K562 (cell line): ENCODE results near the gene TMEM14C. TPM values are rescaled to one million over a fixed set of nuclear protein-coding genes. Genes with fewer than 3 reads are reported as not detected.

ENCODE experiments used
- ATAC-seq: fragments of 200-7000 bp; cut with Tn5 transposase; 3 replicates; pipeline ENCODE4 v1.9.1; 2020; ENCODE audit warnings: moderate library complexity
- BruUV-seq: library from RNA; stranded (reverse); fragments of 400-500 nt; replicated peaks from 2 replicates; lab custom pipeline; 2021; lab: Mats Ljungman, UMichigan
- CTCF ChIA-PET: fragments of 300-600 bp; formaldehyde crosslinking; extraction: SDS; loops from one replicate; lab custom pipeline; 2021; ENCODE audit warnings: low intra/inter-chr PET ratio; lab: Yijun Ruan, JAX
- POLR2A ChIA-PET: fragments of 300-600, 350-650 bp; sonication (Branson Sonifier 250); formaldehyde crosslinking; extraction: SDS; loops from one replicate; lab custom pipeline; 2021; ENCODE audit warnings: antibody characterized with exemption, inconsistent platforms; lab: Yijun Ruan, JAX
- DNase-seq, 4 experiments: peaks; one replicate each; pipeline versions ENCODE4 v3.0.0 to v3.0.0-alpha.2; 2011 to 2018; ENCODE audit warnings: low spot score in 3 of 4, mixed read lengths in 3 of 4; ENCODE audit errors: extremely low read depth in 1 of 4
- FAIRE-seq: peaks from 2 replicates; lab custom pipeline; 2011; peaks lifted over from hg19 to GRCh38; lab: Jason Lieb, UNC
- H2AFZ ChIP-seq: 2 replicates; pipeline ENCODE4 v1.6.0; 2011; ENCODE audit warnings: low read depth, low read length, control low read depth, inconsistent platforms
- H3K27ac ChIP-seq: fragments of 200-600 bp; 3 replicates; pipeline ENCODE4 v1.8.0; 2011; ENCODE audit warnings: low read depth, mild to moderate bottlenecking, control low read depth, inconsistent platforms, low read length, moderate library complexity, mixed read lengths; ENCODE audit errors: extremely low read depth
- H3K27me3 ChIP-seq, 2 experiments: fragments of 300-600 bp in 1 of 2; 2 replicates in 1 of 2; 3 replicates in 1 of 2; pipeline versions ENCODE4 v1.6.0 to v1.8.0; 2011; ENCODE audit warnings: inconsistent platforms in 2 of 2, low read length in 2 of 2, mild to moderate bottlenecking in 1 of 2, mixed read lengths in 1 of 2, moderate library complexity in 1 of 2; ENCODE audit not compliant: control insufficient read depth in 2 of 2, insufficient read depth in 2 of 2
- H3K36me3 ChIP-seq: fragments of 300-600 bp; 3 replicates; pipeline ENCODE4 v1.8.0; 2011; ENCODE audit warnings: mild to moderate bottlenecking, low read length, inconsistent platforms; ENCODE audit not compliant: control insufficient read depth, insufficient read depth
- H3K4me1 ChIP-seq, 2 experiments: fragments of 200-600 bp in 1 of 2; replicated peaks in 1 of 2; 2 replicates in 1 of 2; 3 replicates in 1 of 2; pipeline versions ENCODE4 v1.5.1 to v1.8.0; 2011; ENCODE audit warnings: inconsistent platforms in 2 of 2, low read length in 2 of 2, mild to moderate bottlenecking in 1 of 2, mixed read lengths in 1 of 2, moderate library complexity in 1 of 2; ENCODE audit not compliant: control insufficient read depth in 2 of 2, insufficient read depth in 2 of 2
- H3K4me2 ChIP-seq: 2 replicates; pipeline ENCODE4 v1.6.1; 2011; ENCODE audit warnings: low read length, control low read depth, inconsistent platforms, mixed read lengths; ENCODE audit not compliant: insufficient read depth
- H3K4me3 ChIP-seq: fragments of 200-600 bp; sonication (generic), shearing (Covaris generic); 2 replicates; pipeline ENCODE4 v1.5.1; 2016; ENCODE audit warnings: control low read depth, inconsistent platforms
- H3K79me2 ChIP-seq: fragments of 200-600 bp; 3 replicates; pipeline ENCODE4 v1.8.0; 2011; ENCODE audit warnings: low read length, inconsistent platforms; ENCODE audit not compliant: control insufficient read depth, insufficient read depth
- H3K9ac ChIP-seq, 2 experiments: 2 replicates each; pipeline versions ENCODE4 v1.6.0 to v1.6.1; 2011; ENCODE audit warnings: low read depth in 2 of 2, low read length in 2 of 2, control low read depth in 1 of 2, inconsistent platforms in 1 of 2, mild to moderate bottlenecking in 1 of 2, mixed read lengths in 1 of 2; ENCODE audit not compliant: insufficient read depth in 1 of 2
- H3K9me1 ChIP-seq: one replicate; pipeline ENCODE4 v1.6.0; 2011; ENCODE audit warnings: inconsistent platforms, mild to moderate bottlenecking, low read length, moderate library complexity; ENCODE audit not compliant: control insufficient read depth, insufficient read depth
- H3K9me3 ChIP-seq: replicated peaks from 2 replicates; pipeline ENCODE4 v1.5.1; 2011; ENCODE audit warnings: low read depth, low read length, inconsistent platforms; ENCODE audit not compliant: control insufficient read depth, insufficient read depth
- H4K20me1 ChIP-seq: replicated peaks from 2 replicates; pipeline ENCODE4 v1.6.1; 2011; ENCODE audit warnings: low read length, inconsistent platforms, mixed read lengths; ENCODE audit not compliant: control insufficient read depth, insufficient read depth
- ARID1B ChIP-seq: fragments of 450-650 bp; IDR thresholded peaks from 2 replicates; pipeline ENCODE4 v1.6.1; 2016; ENCODE audit warnings: antibody characterized with exemption, mild to moderate bottlenecking, inconsistent platforms
- ATF3 ChIP-seq, 2 experiments: fragments of 450-650 bp in 1 of 2; sonication (generic) in 1 of 2; formaldehyde crosslinking in 1 of 2; IDR thresholded peaks in 1 of 2; conservative IDR thresholded peaks in 1 of 2; 2 replicates each; pipeline versions ENCODE4 v1.6.1 to v1.8.1; 2016 to 2023; ENCODE audit warnings: mild to moderate bottlenecking in 2 of 2, moderate library complexity in 2 of 2, inconsistent platforms in 1 of 2, missing genetic modification reagents in 1 of 2
- C11orf30 ChIP-seq: fragments of 450-650 bp; IDR thresholded peaks from 2 replicates; pipeline ENCODE4 v1.6.1; 2016; ENCODE audit warnings: low read depth, mild to moderate bottlenecking
- CBFA2T2 ChIP-seq: fragments of 450-650 bp; conservative IDR thresholded peaks from 2 replicates; pipeline ENCODE4 v1.6.1; 2017; ENCODE audit warnings: mild to moderate bottlenecking
- CTCFL ChIP-seq: IDR thresholded peaks from 2 replicates; pipeline ENCODE4 v1.6.1; 2011; ENCODE audit warnings: borderline replicate concordance, low read depth, mild to moderate bottlenecking, moderate library complexity, low read length; ENCODE audit not compliant: insufficient read depth, poor library complexity, severe bottlenecking
- EP400 ChIP-seq: fragments of 450-650 bp; IDR thresholded peaks from 2 replicates; pipeline ENCODE4 v1.6.1; 2017; ENCODE audit warnings: antibody characterized with exemption, mild to moderate bottlenecking, moderate library complexity
- KDM1A ChIP-seq, 2 experiments: fragments of 450-650 bp; IDR thresholded peaks; 2 replicates each; pipeline ENCODE4 v1.6.1; 2016; ENCODE audit warnings: mild to moderate bottlenecking in 2 of 2
- MAFK ChIP-seq: IDR thresholded peaks from 2 replicates; pipeline ENCODE4 v1.6.1; 2011; ENCODE audit warnings: low read length, improper control_type of control experiment
- MXD1 ChIP-seq: fragments of 250-450 bp; sonication (Bioruptor Pico); IDR thresholded peaks from 2 replicates; pipeline ENCODE4 v1.8.0; 2021; ENCODE audit warnings: borderline replicate concordance, mild to moderate bottlenecking, moderate library complexity; ENCODE audit not compliant: poor library complexity, severe bottlenecking
- NEUROD1 ChIP-seq: fragments of 150-350 bp; IDR thresholded peaks from 2 replicates; pipeline ENCODE4 v1.6.1; 2014; ENCODE audit warnings: borderline replicate concordance, low read length, low read depth; ENCODE audit not compliant: partially characterized antibody
- NFE2 ChIP-seq: IDR thresholded peaks from 2 replicates; pipeline ENCODE4 v1.6.1; 2014; ENCODE audit warnings: antibody characterized with exemption, low read depth
- RCOR1 ChIP-seq, 2 experiments: IDR thresholded peaks; 2 replicates each; pipeline ENCODE4 v1.6.1; 2012; ENCODE audit warnings: low read depth in 2 of 2, low read length in 2 of 2, borderline replicate concordance in 1 of 2, improper control_type of control experiment in 1 of 2
- SMC3 ChIP-seq: conservative IDR thresholded peaks from 2 replicates; pipeline ENCODE4 v1.6.1; 2011; ENCODE audit warnings: low read depth, low read length, improper control_type of control experiment; ENCODE audit not compliant: insufficient read depth
- SOX6 ChIP-seq: fragments of 450-650 bp; IDR thresholded peaks from 2 replicates; pipeline ENCODE4 v1.6.1; 2014; ENCODE audit warnings: mild to moderate bottlenecking
- ZNF23 ChIP-seq: fragments of 250-450 bp; sonication (Bioruptor Pico); IDR thresholded peaks from 2 replicates; pipeline ENCODE4 v1.4.0; 2020; ENCODE audit warnings: mild to moderate bottlenecking
- ZNF398 ChIP-seq: fragments of 250-450 bp; sonication (Bioruptor Pico); IDR thresholded peaks from 2 replicates; pipeline ENCODE4 v1.8.0; 2021; ENCODE audit warnings: moderate library complexity, mild to moderate bottlenecking, inconsistent platforms
- WGBS: fragments of 100-300 bp; shearing (Covaris generic); methylation state at CpG from one replicate; pipeline ENCODE4 v1.1.6; 2016; ENCODE audit warnings: low coverage, mixed read lengths; ENCODE audit not compliant: insufficient coverage; ENCODE audit errors: missing lambda C conversion rate; 5-methylcytosine and 5-hydroxymethylcytosine counted together
- in situ Hi-C: fragments of 300-500 bp; cut with MboI; formaldehyde crosslinking; loops from 4 replicates; pipeline ENCODE4 v1.15.0; 2018; ENCODE audit warnings: inconsistent platforms, mixed read lengths
- intact Hi-C: fragments of 100-400 bp; cut with micrococcal nuclease; formaldehyde crosslinking; loops from 2 replicates; pipeline ENCODE4 v1.14.2; 2022
- polyA plus RNA-seq, 8 experiments: library from polyadenylated mRNA; depleted of rRNA in 4 of 8; stranded (reverse) in 5 of 8; unstranded in 3 of 8; fragments of >200 nt; fragmentation: Nextera tagmentation in 2 of 8; fragmentation: Illumina TruSeq in 1 of 8; extraction: Ambion mirVana in 2 of 8; extraction: Trizol in 1 of 8; gene quantifications; 2 replicates each; pipeline versions ENCODE4 v1.2.1 to v1.2.3, GENCODE V29; 2011 to 2014; ENCODE audit warnings: inconsistent platforms in 1 of 8, missing spikeins in 1 of 8
- total RNA-seq, 7 experiments: library from RNA; depleted of rRNA in 6 of 7; stranded (reverse); fragments of >200 nt in 6 of 7; fragmentation: Illumina TruSeq in 2 of 7; extraction: Trizol in 2 of 7; gene quantifications; 2 replicates each; pipeline versions ENCODE4 v1.2.1 to v1.2.3, GENCODE V29; 2011 to 2021; ENCODE audit warnings: low replicate concordance in 1 of 7

The TMEM14C gene
- total and polyA plus RNA-seq, 9 of the 15 experiments (the other 6 are each of a cell fraction or from before 2014, with no cell fraction given), result 151 to 496 (median 263) TPM

- no peak overlapping the region for H3K27ac ChIP-seq
- TF ChIP-seq MAFK (peak; percentile 92), C11orf30 (peak; percentile 98), EP400 (peak; percentile 56), CBFA2T2 (0 out of 2 replicates have a peak, but pooled peaks have one; percentile 7), CTCFL (no peak), SOX6 (no peak), ZNF398 (CRISPR knock-in tag) (no peak), ATF3 (IDR thresholded peaks at IDR 0.05) (peak; percentile 89), ATF3 (CRISPR knock-in tag; conservative IDR thresholded peaks at IDR 0.05) (peak; percentile 65), NEUROD1 (peak; percentile 36), ZNF23 (CRISPR knock-in tag) (no peak), SMC3 (0 out of 2 replicates have a peak, but pooled peaks have one; percentile 23), NFE2 (peak; percentile 92), KDM1A (IDR thresholded peaks at IDR 0.05) (peak; percentile 87 to 89), RCOR1 (IDR thresholded peaks at IDR 0.05; ENCODE audit: borderline replicate concordance in 1 of 2, low read depth in 2 of 2, low read length in 2 of 2) (peak in 1 of 2 experiments; percentile 89; a peak in 2 of 4 replicates), ARID1B (peak; percentile 26), MXD1 (no peak)
These were observed 36.5 kb downstream of the TMEM14C start for GRCh38 chr6:10759312-10759839.

More at GRCh38 chr6:10759312-10759839, 36.5 kb downstream of the TMEM14C start:
- 41% methylated on average over 3 of the region's 3 CpGs for WGBS
- Histone ChIP-seq H2AFZ (no peak overlapping the region), H3K4me3 (no peak overlapping the region), H3K9me3 (no peaks in the 10 kb centered on the region), H3K9me1 (no peaks in the 10 kb centered on the region), H4K20me1 (0 out of 2 replicates have a peak, but pooled peaks cover 3% of the 10 kb centered on the region), H3K4me2 (no peak overlapping the region), H3K79me2 (peaks cover 18% of the 10 kb centered on the region; the same call in 2 of the 3 replicates), H3K4me1 (peaks cover 0 to 11% of the 10 kb centered on the region in 2 experiments; a peak in 3 of 5 replicates), H3K27me3 (no peaks in the 10 kb centered on the region), H3K9ac (no peak overlapping the region), H3K36me3 (peaks cover 60% of the 10 kb centered on the region)
- FAIRE-seq (peak; percentile 90), DNase-seq (peak; percentile 51 to 78 (median 58)), ATAC-seq (peak; percentile 90)
- in situ Hi-C loops, result no loop called here
- BruUV-seq, result no TSS peak
- POLR2A ChIA-PET, result interaction anchor here (0.7 to 2.1 kb wide), 6 partner anchors 10 to 258 kb away, joined by 3 to 9 read pairs (median 5); partner anchors contain the start of genes TMEM14B and TMEM14C
- CTCF ChIA-PET, result no interaction called here
- intact Hi-C loops, result no loop called here
